H9 (cell line): ENCODE results near the gene NOX1. TPM values are rescaled to one million over a fixed set of nuclear protein-coding genes. Genes with fewer than 3 reads are reported as not detected.

Experiments used
- DNase-seq: peaks from one replicate; pipeline ENCODE4 v3.0.0-alpha.2; 2017
- H2AFZ ChIP-seq: one replicate; pipeline ENCODE4 v1.6.1; 2013; ENCODE audit warnings: mild to moderate bottlenecking, low read length, control low read depth, moderate library complexity
- H2AK5ac ChIP-seq: 2 replicates; pipeline ENCODE4 v1.6.1; 2013; ENCODE audit warnings: low read length, control low read depth, mixed read lengths; ENCODE audit not compliant: insufficient read length
- H2BK120ac ChIP-seq: one replicate; pipeline ENCODE4 v1.6.1; 2013; ENCODE audit warnings: low read depth, mild to moderate bottlenecking, low read length, control low read depth, inconsistent platforms; ENCODE audit not compliant: poor library complexity, severe bottlenecking
- H2BK12ac ChIP-seq: 2 replicates; pipeline ENCODE4 v1.6.1; 2013; ENCODE audit warnings: low read length, control low read depth, mixed read lengths, low read depth; ENCODE audit not compliant: insufficient read length
- H2BK15ac ChIP-seq: 2 replicates; pipeline ENCODE4 v1.6.1; 2013; ENCODE audit warnings: low read depth, low read length, control low read depth
- H2BK20ac ChIP-seq: one replicate; pipeline ENCODE4 v1.6.1; 2013; ENCODE audit warnings: low read depth, mild to moderate bottlenecking, low read length, control low read depth, inconsistent platforms; ENCODE audit not compliant: poor library complexity, severe bottlenecking
- H2BK5ac ChIP-seq: 2 replicates; pipeline ENCODE4 v1.6.1; 2013; ENCODE audit warnings: low read length, control low read depth, mixed read lengths; ENCODE audit not compliant: insufficient read length
- H3K14ac ChIP-seq: 2 replicates; pipeline ENCODE4 v1.6.1; 2013; ENCODE audit warnings: low read length, control low read depth; ENCODE audit not compliant: insufficient read depth
- H3K18ac ChIP-seq: 2 replicates; pipeline ENCODE4 v1.6.1; 2013; ENCODE audit warnings: low read depth, mild to moderate bottlenecking, mixed read lengths, low read length, control low read depth; ENCODE audit not compliant: insufficient read length
- H3K23ac ChIP-seq: 2 replicates; pipeline ENCODE4 v1.6.1; 2013; ENCODE audit warnings: low read length, control low read depth, mixed read lengths, low read depth; ENCODE audit not compliant: insufficient read length
- H3K23me2 ChIP-seq: 2 replicates; pipeline ENCODE4 v1.6.1; 2013; ENCODE audit warnings: low read depth, mild to moderate bottlenecking, mixed read lengths, low read length, control low read depth; ENCODE audit not compliant: insufficient read length, poor library complexity, severe bottlenecking
- H3K27ac ChIP-seq: 2 replicates; pipeline ENCODE4 v1.5.1; 2013; ENCODE audit warnings: low read length, control low read depth, mixed read lengths, low read depth; ENCODE audit not compliant: insufficient read length
- H3K27me3 ChIP-seq: 2 replicates; pipeline ENCODE4 v1.6.1; 2013; ENCODE audit warnings: low read length, control low read depth, inconsistent platforms; ENCODE audit not compliant: insufficient read depth
- H3K4ac ChIP-seq: 2 replicates; pipeline ENCODE4 v1.6.1; 2013; ENCODE audit warnings: low read depth, mild to moderate bottlenecking, control low read depth, inconsistent platforms, low read length, moderate library complexity
- H3K4me1 ChIP-seq: 2 replicates; pipeline ENCODE4 v1.6.1; 2013; ENCODE audit warnings: low read length, control low read depth, inconsistent platforms; ENCODE audit not compliant: insufficient read depth
- H3K4me2 ChIP-seq: 2 replicates; pipeline ENCODE4 v1.6.1; 2013; ENCODE audit warnings: low read length, control low read depth, mixed read lengths; ENCODE audit not compliant: insufficient read length, insufficient read depth
- H3K56ac ChIP-seq: 2 replicates; pipeline ENCODE4 v1.6.1; 2013; ENCODE audit warnings: low read depth, mild to moderate bottlenecking, mixed read lengths, low read length, control low read depth; ENCODE audit not compliant: insufficient read length
- H3K79me1 ChIP-seq: 2 replicates; pipeline ENCODE4 v1.6.1; 2013; ENCODE audit warnings: low read depth, mild to moderate bottlenecking, moderate library complexity, low read length, control low read depth, inconsistent platforms; ENCODE audit not compliant: insufficient read depth, poor library complexity, severe bottlenecking
- H3K79me2 ChIP-seq: 2 replicates; pipeline ENCODE4 v1.6.1; 2013; ENCODE audit warnings: low read length, control low read depth, inconsistent platforms; ENCODE audit not compliant: insufficient read depth
- H3K9ac ChIP-seq: 2 replicates; pipeline ENCODE4 v1.6.1; 2013; ENCODE audit warnings: low read length, control low read depth, mixed read lengths; ENCODE audit not compliant: insufficient read length; ENCODE audit errors: extremely low read depth
- H3K9me3 ChIP-seq: one replicate; pipeline ENCODE4 v1.6.1; 2013; ENCODE audit warnings: low read depth, low read length, inconsistent platforms; ENCODE audit not compliant: control insufficient read depth
- H3T11ph ChIP-seq: one replicate; pipeline ENCODE4 v1.6.1; 2013; ENCODE audit warnings: mild to moderate bottlenecking, low read length, control low read depth, inconsistent platforms
- H4K20me1 ChIP-seq: one replicate; pipeline ENCODE4 v1.6.1; 2013; ENCODE audit not compliant: control insufficient read depth, insufficient read length, insufficient read depth
- H4K5ac ChIP-seq: 2 replicates; pipeline ENCODE4 v1.6.1; 2013; ENCODE audit warnings: low read depth, mild to moderate bottlenecking, mixed read lengths, low read length, control low read depth; ENCODE audit not compliant: insufficient read length
- H4K8ac ChIP-seq: replicated peaks from 2 replicates; pipeline ENCODE4 v1.6.1; 2013; ENCODE audit warnings: low read length, control low read depth, mixed read lengths, low read depth; ENCODE audit not compliant: insufficient read length
- H4K91ac ChIP-seq: 2 replicates; pipeline ENCODE4 v1.6.1; 2013; ENCODE audit warnings: low read depth, mild to moderate bottlenecking, moderate library complexity, mixed read lengths, low read length, control low read depth; ENCODE audit not compliant: insufficient read length
- H3K27ac Mint-ChIP-seq, 3 experiments: 2 replicates in 2 of 3; 3 replicates in 1 of 3; pipeline ENCODE4 v1.8.0; 2020 to 2021; ENCODE audit warnings: mixed read lengths in 3 of 3, mild to moderate bottlenecking in 1 of 3, moderate library complexity in 1 of 3
- H3K27me3 Mint-ChIP-seq: 2 replicates; pipeline ENCODE4 v1.8.0; 2021; ENCODE audit warnings: low read depth, mild to moderate bottlenecking, moderate library complexity, mixed read lengths
- H3K36me3 Mint-ChIP-seq, 3 experiments: 2 replicates in 2 of 3; 3 replicates in 1 of 3; pipeline ENCODE4 v1.8.0; 2020 to 2021; ENCODE audit warnings: low read depth in 3 of 3, mixed read lengths in 3 of 3; ENCODE audit not compliant: insufficient read depth in 1 of 3
- H3K4me1 Mint-ChIP-seq, 2 experiments: 2 replicates each; pipeline ENCODE4 v1.8.0; 2020; ENCODE audit warnings: mixed read lengths in 2 of 2
- H3K4me3 Mint-ChIP-seq, 2 experiments: 2 replicates in 1 of 2; 3 replicates in 1 of 2; pipeline ENCODE4 v1.8.0; 2020 to 2021; ENCODE audit warnings: mild to moderate bottlenecking in 2 of 2, mixed read lengths in 2 of 2, moderate library complexity in 1 of 2
- H3K9me3 Mint-ChIP-seq, 2 experiments: 2 replicates in 1 of 2; 3 replicates in 1 of 2; pipeline ENCODE4 v1.8.0; 2020; ENCODE audit warnings: mild to moderate bottlenecking in 2 of 2, mixed read lengths in 2 of 2, moderate library complexity in 1 of 2
- CTCF ChIP-seq: fragments of 200-600 bp; sonication (generic); conservative IDR thresholded peaks from 3 replicates; pipeline ENCODE4 v1.8.0; 2021; ENCODE audit warnings: antibody characterized with exemption, mild to moderate bottlenecking
- WGBS: extraction: QIAGEN DNeasy Blood & Tissue Kit; methylation state at CpG from one replicate; pipeline ENCODE4 v1.1.7; 2013; ENCODE audit warnings: missing lambda C conversion rate, low lambda C conversion rate, mixed read lengths; ENCODE audit not compliant: insufficient read length; ENCODE audit errors: extremely low coverage; 5-methylcytosine and 5-hydroxymethylcytosine counted together
- total RNA-seq: library from RNA; stranded (reverse); gene quantifications from 2 replicates; pipeline ENCODE4 v1.2.1, GENCODE V29; 2021

NOX1 gene
- total RNA-seq, 1 experiment from 2014 or later = not detected

- Histone ChIP-seq H2AK5ac (no peak overlapping the region), H3K4me2 (no peak overlapping the region)
- peaks cover 23 to 74% (median 63%) of the 10 kb centered on the region in 3 experiments for H3K36me3 Mint-ChIP-seq
Measured at GRCh38 chrX:100829730-100830129, 44.4 kb downstream of the NOX1 start.

More at GRCh38 chrX:100829730-100830129, 44.4 kb downstream of the NOX1 start:
- Histone ChIP-seq H3K9ac (no peak overlapping the region), H2AFZ (no peak overlapping the region), H3K27me3 (no peaks in the 10 kb centered on the region), H3K23ac (no peak overlapping the region), H3T11ph (no peak overlapping the region), H3K4ac (no peak overlapping the region), H3K14ac (no peak overlapping the region), H4K91ac (no peak overlapping the region), H2BK15ac (no peak overlapping the region), H2BK12ac (no peak overlapping the region), H4K5ac (no peak overlapping the region), H3K27ac (no peak overlapping the region), H3K4me1 (no peaks in the 10 kb centered on the region), H3K9me3 (peaks cover 34% of the 10 kb centered on the region), H2BK120ac (no peak overlapping the region), H3K56ac (no peak overlapping the region), H2BK5ac (no peak overlapping the region), H3K79me1 (no peaks in the 10 kb centered on the region), H3K18ac (no peak overlapping the region), H2BK20ac (no peak overlapping the region), H3K23me2 (no peaks in the 10 kb centered on the region), H4K8ac (no peak overlapping the region), H4K20me1 (no peaks in the 10 kb centered on the region), H3K79me2 (no peaks in the 10 kb centered on the region)
- Mint-ChIP-seq H3K4me3 (no peak overlapping the region), H3K4me1 (no peaks in the 10 kb centered on the region), H3K9me3 (peaks cover 59 to 63% of the 10 kb centered on the region in 2 experiments), H3K27ac (no peak overlapping the region), H3K27me3 (no peaks in the 10 kb centered on the region; the same call in none of the 2 replicates)
- WGBS = no CpG with 5 or more reads among the region's 2 CpGs
- no peak for DNase-seq
- TF ChIP-seq CTCF = no peak
